Choroid plexus epithelial cell (primary cell): ENCODE results near the gene EIF3B.

Source experiments
- DNase-seq: peaks from one replicate; pipeline ENCODE4 v3.0.0-alpha.2; 2010; ENCODE audit warnings: low read depth
- H3K4me3 ChIP-seq: 2 replicates; pipeline ENCODE4 v1.5.1; 2011; ENCODE audit warnings: low read depth, mild to moderate bottlenecking, control low read depth, low read length, moderate library complexity
- CTCF ChIP-seq: conservative IDR thresholded peaks from 2 replicates; pipeline ENCODE4 v1.5.1; 2011; ENCODE audit warnings: low read depth, mild to moderate bottlenecking, control low read depth, inconsistent platforms, low read length, moderate library complexity

The EIF3B gene

GRCh38 chr7:2404714-2405119 lies 50.1 kb downstream of the EIF3B start:
- peak overlapping the region; percentile 75 for H3K4me3 ChIP-seq
- no peak for TF ChIP-seq CTCF
- no peak for DNase-seq

DNA sequence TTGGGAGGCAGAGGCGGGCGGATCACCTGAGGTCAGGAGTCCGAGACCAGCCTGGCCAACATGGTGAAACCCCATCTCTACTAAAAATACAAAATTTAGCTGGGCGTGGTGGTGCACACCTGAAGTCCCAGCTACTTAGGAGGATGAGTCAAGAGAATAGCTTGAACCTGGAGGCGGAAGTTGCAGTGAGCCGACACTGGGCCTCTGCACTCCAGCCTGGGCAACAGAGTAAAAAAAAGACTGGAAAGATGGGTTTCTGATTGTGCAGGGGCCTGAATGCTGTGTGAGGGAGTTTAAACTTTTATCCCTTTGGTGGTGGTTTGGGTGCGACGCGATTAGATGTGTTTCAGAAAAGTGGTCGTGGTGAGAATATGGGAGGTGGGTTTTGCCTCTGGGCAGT lies 50.6 kb downstream of the EIF3B start:
- no peak for TF ChIP-seq CTCF
- no peak overlapping the region for H3K4me3 ChIP-seq
- DNase-seq: no peak

- no peak for DNase-seq
- H3K4me3 ChIP-seq: no peak overlapping the region
- no peak for TF ChIP-seq CTCF
These were observed 51.1 kb downstream of the EIF3B start for GRCh38 chr7:2405601-2406345.

DNA sequence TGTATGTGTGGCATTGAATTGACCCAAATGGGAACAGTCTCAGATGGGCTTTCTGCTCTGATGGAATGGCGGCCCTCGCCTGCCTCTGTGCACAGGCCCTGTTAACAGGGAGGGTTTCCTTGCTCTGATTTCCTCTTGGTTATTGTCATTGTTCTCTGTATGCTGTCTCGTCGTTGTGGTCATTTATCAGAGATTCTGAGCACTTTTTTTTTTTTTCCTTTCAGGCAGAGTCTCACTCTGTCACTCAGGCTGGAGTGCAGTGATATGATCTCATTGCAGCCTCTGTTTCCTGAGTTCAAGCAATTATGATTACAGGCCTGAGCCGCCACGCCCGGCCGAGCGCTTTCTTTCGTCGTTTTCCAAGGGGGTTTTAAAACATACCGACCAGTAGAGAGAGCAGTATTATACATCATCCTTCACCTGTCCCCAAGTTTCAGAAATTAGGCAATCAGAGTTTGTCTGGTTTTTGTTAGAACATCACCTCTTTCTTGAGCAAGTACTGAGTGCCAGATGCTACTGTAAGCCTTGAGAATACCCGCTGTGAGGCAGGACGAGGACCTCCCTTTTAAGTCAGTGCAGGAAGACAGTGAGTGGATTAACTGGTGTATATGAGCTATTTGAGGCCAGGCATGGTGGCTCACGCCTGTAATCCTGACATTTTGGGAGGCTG lies 55.3 kb downstream of the EIF3B start:
- no peak for TF ChIP-seq CTCF
- no peak for DNase-seq
- H3K4me3 ChIP-seq: no peak overlapping the region

DNA sequence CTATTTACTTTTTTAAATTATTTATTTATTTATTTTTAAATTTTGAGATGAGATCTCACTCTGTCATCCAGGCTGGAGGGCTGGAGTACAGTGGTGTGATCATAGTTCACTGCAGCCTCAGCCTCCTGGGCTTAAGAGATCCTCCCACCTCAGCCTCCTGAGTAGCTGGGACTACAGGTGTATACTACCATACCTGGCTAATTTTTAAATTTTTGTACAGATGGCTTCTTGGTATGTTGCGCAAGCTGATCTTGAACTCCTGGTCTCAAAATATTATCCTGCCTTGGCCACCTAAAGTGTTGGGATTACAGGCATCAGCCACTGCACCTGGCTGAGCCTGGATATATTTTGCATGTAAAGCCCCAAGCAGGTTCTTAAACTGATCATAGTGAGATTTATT lies 56.4 kb downstream of the EIF3B start:
- no peak overlapping the region for H3K4me3 ChIP-seq
- no peak for TF ChIP-seq CTCF
- no peak for DNase-seq

DNA sequence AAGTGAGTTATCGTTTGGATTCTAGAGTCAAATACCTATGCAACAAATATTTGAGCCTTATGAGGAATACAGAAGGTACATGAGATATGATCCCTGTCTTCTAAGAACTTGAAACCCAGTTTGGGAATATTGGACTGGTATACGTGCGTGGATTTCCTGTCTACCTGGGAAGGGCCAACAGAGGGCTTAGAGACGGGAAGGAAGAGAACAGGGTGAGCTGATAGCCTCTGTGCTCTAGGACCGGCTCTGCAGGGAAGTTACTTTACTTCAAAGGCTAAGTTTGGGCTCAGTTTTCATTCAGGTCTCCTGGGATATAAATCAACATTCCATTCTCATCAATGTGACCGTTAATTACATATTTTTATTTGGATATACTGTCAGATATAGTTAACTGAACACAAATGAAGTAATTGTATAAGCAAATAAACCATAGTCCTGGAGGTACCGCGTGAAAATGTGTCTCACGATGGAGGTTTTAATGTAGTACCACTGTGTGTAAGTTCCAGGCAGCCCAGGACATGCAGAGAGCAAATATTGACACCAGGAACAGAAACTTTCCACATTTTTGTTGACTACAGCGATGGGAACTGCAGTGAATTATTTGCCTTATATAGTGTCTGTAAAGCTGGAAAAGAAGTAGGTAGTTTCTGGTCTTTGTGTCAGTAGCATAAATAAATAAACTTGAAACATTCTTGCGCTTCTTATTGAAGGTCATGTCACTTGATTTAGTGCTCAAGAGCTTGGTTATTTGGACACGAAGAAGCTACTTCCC lies 57.4 kb downstream of the EIF3B start:
- H3K4me3 ChIP-seq: no peak overlapping the region
- DNase-seq: peak; percentile 63
- TF ChIP-seq CTCF: peak; percentile 1
